Ectodermal cell (in vitro differentiated cells): ENCODE results near the gene PLCB4.

ENCODE experiments used
- H3K27ac ChIP-seq: 2 replicates; pipeline ENCODE4 v1.7.0; 2013; ENCODE audit warnings: mild to moderate bottlenecking, low read depth, low read length; ENCODE audit not compliant: insufficient read depth, poor library complexity, severe bottlenecking
- H3K27me3 ChIP-seq: 2 replicates; pipeline ENCODE4 v1.7.0; 2013; ENCODE audit warnings: mild to moderate bottlenecking, low read length; ENCODE audit not compliant: insufficient read depth, control insufficient read depth, poor library complexity, severe bottlenecking
- H3K36me3 ChIP-seq: one replicate; pipeline ENCODE4 v1.7.0; 2013; ENCODE audit warnings: low read length; ENCODE audit not compliant: control insufficient read depth, insufficient read depth
- H3K4me1 ChIP-seq: one replicate; pipeline ENCODE4 v1.7.0; 2013; ENCODE audit warnings: low read length; ENCODE audit not compliant: control insufficient read depth, insufficient read depth
- H3K4me3 ChIP-seq: 2 replicates; pipeline ENCODE4 v1.7.0; 2013; ENCODE audit warnings: low read depth, low read length, control low read depth; ENCODE audit not compliant: insufficient read depth
- H3K9me3 ChIP-seq: 2 replicates; pipeline ENCODE4 v1.7.0; 2013; ENCODE audit warnings: mild to moderate bottlenecking, low read length, moderate library complexity; ENCODE audit not compliant: control insufficient read depth
- WGBS, 2 experiments: methylation state at CpG; one replicate each; pipeline ENCODE4 v1.1.7; 2013; ENCODE audit warnings: missing lambda C conversion rate in 2 of 2; 5-methylcytosine and 5-hydroxymethylcytosine counted together

PLCB4 gene

DNA sequence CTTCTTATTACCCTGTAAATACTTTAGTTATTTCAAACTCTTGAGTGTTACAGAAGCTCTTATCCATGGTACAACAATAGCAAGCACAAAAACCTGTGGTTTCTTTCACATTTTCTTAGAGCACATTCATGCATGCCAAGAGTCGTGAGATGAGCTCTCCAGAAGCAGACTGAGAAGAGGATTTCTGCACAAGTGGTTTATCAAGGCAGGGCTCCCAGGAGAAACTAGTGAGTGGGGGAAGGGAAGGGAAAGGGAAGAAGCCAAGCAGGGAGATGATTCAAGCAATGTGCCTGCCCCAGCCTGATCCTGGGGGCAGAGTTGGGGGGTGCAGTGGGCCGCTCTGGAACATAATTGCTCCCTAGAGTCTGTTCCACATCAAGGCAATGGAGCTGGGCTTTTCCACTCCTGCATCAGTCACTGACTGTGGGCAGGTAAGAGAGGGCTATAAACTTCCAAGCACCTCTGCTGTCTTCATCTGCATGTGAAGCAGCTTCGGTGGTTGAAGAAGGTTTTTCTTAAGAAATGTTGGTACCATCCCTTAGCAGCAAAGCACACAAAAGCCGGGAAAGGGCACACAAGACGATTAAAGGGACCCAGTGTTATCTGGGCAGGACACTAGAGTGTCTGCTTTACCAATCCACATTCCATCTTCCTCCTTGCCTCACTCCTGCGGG, 152.1 kb downstream of the PLCB4 start:
- H3K4me1 ChIP-seq = peaks cover 10% of the 10 kb centered on the region
- H3K9me3 ChIP-seq = no peaks in the 10 kb centered on the region
- H3K4me3 ChIP-seq = no peak overlapping the region
- 66 to 70% methylated on average over 6 of the region's 6 CpGs for WGBS, 2 experiments
- H3K27me3 ChIP-seq = no peaks in the 10 kb centered on the region
- H3K27ac ChIP-seq = no peak overlapping the region
- H3K36me3 ChIP-seq = no peaks in the 10 kb centered on the region

DNA sequence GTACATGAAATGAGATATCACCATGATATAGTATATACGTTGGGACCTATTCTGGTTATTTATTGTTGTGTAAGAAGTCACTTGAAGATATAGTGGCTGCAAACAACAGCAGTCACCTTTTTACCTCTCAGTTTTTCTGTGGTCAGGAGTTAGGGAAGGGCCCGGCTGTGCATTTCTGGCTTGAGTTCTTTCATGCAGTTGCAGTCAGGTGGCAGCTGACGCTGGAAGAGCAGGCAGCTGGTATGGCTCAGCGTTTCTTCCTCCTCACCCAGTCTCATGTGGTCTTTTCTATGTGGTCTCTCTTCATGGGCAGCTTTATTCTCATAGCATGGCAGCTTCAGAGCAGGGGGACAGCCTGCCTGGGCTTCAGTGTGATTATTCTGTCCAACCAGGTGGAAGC, 154.4 kb downstream of the PLCB4 start:
- Histone ChIP-seq H3K9me3 (no peaks in the 10 kb centered on the region), H3K4me3 (no peak overlapping the region), H3K27me3 (no peaks in the 10 kb centered on the region), H3K36me3 (no peaks in the 10 kb centered on the region), H3K27ac (no peak overlapping the region), H3K4me1 (peaks cover 10% of the 10 kb centered on the region)
- 95 to 96% methylated on average over 4 of the region's 4 CpGs for WGBS, 2 experiments

DNA sequence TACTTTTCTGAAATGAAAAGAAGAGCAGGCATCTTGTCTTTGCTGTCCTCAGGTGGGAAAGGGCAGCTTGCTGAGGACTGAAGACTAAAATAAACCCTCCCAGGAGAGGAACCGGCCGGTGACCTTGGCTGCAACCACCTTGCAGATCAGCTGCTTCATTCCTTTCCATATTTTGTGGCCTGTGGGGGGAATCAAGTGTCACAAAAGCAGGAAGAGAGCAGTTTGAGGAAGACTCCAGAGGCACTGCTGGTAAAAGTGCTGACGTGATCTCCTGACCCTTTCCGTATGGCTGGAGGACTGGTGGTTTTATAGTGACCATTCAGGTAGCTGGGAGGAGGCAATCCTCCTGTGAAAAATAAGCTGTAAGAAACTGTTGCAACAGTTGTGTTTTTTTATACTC, 157.0 kb downstream of the PLCB4 start:
- H3K27me3 ChIP-seq = no peaks in the 10 kb centered on the region
- H3K36me3 ChIP-seq = no peaks in the 10 kb centered on the region
- WGBS, 2 experiments = 93% methylated on average over 4 of the region's 4 CpGs
- no peak overlapping the region for H3K4me3 ChIP-seq
- H3K9me3 ChIP-seq = no peaks in the 10 kb centered on the region
- no peak overlapping the region for H3K27ac ChIP-seq
- peaks cover 5% of the 10 kb centered on the region for H3K4me1 ChIP-seq

DNA sequence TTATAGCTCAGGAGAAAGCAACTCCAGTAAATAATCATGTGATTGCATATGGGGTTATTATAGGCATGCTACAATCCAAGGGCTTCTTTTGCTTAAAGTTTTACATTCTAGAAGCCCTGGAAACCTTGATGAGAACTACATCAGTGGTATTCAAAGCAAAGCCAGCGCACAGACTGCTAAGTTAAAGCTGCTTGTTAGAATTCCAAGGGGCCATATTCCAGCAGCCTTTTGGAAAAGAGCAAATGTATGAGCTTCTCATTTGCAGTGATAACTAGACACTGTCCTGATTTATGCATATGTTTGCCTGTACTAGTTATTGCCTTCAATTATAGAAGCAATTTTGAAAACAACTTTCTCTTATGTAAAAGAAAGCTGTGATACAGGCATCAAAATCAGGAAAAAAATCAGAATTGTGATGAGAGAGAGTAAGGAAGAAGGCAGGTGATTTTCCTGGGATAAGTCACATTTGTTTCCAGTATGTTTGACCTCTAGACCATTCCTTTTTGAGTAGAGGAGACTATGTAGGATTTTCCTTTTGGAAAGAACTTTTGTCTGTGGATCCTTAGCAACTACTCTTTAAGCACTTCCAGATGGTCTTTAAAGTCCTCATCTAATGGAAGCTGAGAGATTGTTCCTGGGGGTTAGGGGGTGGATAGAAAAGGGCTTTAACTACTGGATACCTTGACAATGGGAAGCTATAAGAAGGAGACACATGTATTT, 159.2 kb downstream of the PLCB4 start:
- Histone ChIP-seq H3K4me3 (no peak overlapping the region), H3K9me3 (no peaks in the 10 kb centered on the region), H3K27me3 (no peaks in the 10 kb centered on the region), H3K27ac (no peak overlapping the region), H3K4me1 (no peaks in the 10 kb centered on the region), H3K36me3 (no peaks in the 10 kb centered on the region)
- 96 to 97% methylated on average over 1 of the region's 1 CpG for WGBS, 2 experiments

DNA sequence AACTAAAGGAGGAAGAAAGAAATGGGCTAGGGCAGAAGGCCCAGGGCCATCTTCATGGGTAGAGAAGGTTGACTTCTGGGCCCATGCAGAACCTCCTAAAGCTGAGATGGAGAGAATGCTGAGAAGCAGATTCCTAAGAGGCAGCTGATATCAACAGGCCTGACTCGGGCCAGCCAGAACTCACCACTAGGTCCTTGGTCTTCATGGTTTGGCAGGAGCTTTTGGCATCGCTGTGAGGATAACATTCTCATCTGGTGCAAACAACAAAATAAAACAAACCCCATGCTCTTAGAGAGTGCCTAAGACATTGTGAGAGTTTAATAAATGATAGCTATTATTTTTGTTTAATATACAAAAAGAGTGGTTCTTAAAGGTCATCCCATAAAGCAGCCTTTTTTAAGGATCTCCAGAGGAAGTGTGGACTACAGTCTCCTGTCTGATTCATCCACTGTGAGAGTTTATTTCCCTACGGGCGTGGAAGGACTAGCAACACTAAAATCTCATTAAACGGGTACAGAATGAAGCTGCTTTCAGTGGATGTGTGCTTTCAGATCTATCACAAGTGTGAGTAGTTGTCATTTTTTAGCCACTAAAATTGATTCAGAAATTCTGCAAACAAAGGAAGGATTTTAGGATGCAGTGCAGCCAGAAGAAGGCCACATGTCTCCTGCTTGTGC, 160.0 kb downstream of the PLCB4 start:
- 93 to 97% methylated on average over 5 of the region's 5 CpGs for WGBS, 2 experiments

DNA sequence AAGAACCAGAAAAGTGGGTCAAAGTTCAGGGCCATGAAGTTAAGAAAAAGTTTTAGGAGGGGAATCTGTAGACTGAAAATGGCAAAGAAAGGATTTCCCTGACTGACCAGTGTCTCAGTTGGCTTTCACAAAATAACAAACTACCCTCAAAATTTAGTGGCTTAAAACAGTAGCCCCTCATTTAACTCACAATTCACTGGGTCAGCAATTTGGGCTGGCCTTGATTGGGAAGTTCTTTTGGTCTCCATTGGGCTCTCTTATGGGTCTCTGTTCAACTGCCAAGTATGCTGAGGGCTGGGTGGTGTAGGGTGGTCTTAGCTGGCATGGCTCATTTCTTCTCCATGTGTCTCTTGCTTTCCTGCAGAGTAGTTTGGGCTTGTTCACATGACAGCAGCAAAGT, 161.5 kb downstream of the PLCB4 start:
- Histone ChIP-seq H3K9me3 (no peaks in the 10 kb centered on the region), H3K27ac (no peak overlapping the region), H3K4me1 (no peaks in the 10 kb centered on the region), H3K4me3 (no peak overlapping the region), H3K36me3 (peaks cover 2% of the 10 kb centered on the region), H3K27me3 (no peaks in the 10 kb centered on the region)

More for the DNA sequence above, 160.0 kb downstream of the PLCB4 start:
- Histone ChIP-seq H3K9me3 (no peaks in the 10 kb centered on the region), H3K4me1 (no peaks in the 10 kb centered on the region), H3K36me3 (no peaks in the 10 kb centered on the region), H3K4me3 (no peak overlapping the region), H3K27ac (no peak overlapping the region), H3K27me3 (no peaks in the 10 kb centered on the region)

DNA sequence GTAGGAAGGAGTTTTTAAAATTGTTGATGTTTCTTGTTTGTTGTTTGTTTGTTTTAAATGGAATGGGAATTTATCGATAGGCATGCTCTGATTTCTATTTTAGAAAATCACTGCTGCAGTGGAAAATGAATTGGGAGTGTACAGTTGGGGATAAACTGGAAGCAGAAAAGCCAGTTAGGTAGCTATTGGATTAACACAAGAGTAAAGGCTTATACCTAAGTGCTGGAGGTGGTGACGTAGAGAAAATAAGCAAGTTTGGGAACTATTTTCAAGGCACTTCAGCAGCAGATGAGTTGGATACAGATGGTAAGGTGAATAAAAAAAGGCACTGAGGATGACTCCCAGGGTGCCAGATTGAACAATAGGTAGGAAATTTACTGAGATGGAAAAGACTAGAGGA, 164.9 kb downstream of the PLCB4 start:
- Histone ChIP-seq H3K4me3 (no peak overlapping the region), H3K27me3 (no peaks in the 10 kb centered on the region), H3K9me3 (no peaks in the 10 kb centered on the region), H3K4me1 (no peaks in the 10 kb centered on the region), H3K36me3 (peaks cover 8% of the 10 kb centered on the region), H3K27ac (no peak overlapping the region)
- 94 to 96% methylated on average over 2 of the region's 2 CpGs for WGBS, 2 experiments

DNA sequence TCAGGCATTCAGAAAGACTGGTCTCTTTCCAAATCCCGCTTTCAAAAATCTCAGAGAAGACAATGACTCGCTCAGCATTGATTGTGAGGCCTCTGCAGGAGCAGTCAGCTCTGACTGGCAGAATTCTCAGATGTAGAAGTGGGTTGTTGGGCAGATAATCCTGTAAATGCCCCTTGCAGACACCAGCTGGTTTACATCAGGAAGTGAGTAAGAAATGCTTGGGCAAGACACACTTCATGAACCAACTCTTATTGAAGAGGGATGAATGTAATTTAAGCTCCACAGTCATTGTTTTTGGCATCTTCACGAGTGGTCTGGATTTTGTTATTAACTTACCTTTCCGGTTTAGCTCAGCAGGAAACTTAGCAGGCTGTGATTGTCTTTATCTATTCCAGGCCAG, 166.6 kb downstream of the PLCB4 start:
- Histone ChIP-seq H3K36me3 (peaks cover 8% of the 10 kb centered on the region), H3K4me3 (no peak overlapping the region), H3K27ac (no peak overlapping the region), H3K27me3 (no peaks in the 10 kb centered on the region), H3K9me3 (no peaks in the 10 kb centered on the region), H3K4me1 (peaks cover under 1% of the 10 kb centered on the region)
- 88 to 96% methylated on average over 4 of the region's 4 CpGs for WGBS, 2 experiments

DNA sequence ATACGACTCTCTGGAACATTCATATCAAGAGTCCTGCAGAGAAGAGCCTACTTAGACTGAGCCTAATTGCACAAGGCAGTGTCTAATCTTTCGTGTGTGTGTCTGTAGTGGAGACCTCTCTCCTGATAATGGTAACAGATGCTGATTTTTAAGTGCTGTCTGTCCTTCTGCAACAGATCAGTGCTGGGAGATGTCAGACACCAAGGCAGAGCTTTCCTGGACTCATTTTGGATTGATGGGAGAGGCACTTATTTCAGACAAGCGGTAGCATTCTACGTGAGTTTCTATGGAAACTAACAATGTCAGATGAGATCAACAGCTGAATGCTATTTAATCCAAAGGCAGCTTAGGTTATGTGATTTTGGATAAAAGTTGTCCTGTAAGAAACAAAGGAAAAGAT, 167.6 kb downstream of the PLCB4 start:
- H3K27ac ChIP-seq = no peak overlapping the region
- no peaks in the 10 kb centered on the region for H3K27me3 ChIP-seq
- peaks cover 4% of the 10 kb centered on the region for H3K4me1 ChIP-seq
- H3K4me3 ChIP-seq = no peak overlapping the region
- 95% methylated on average over 4 of the region's 4 CpGs for WGBS, 2 experiments
- H3K36me3 ChIP-seq = peaks cover 8% of the 10 kb centered on the region
- H3K9me3 ChIP-seq = no peaks in the 10 kb centered on the region

DNA sequence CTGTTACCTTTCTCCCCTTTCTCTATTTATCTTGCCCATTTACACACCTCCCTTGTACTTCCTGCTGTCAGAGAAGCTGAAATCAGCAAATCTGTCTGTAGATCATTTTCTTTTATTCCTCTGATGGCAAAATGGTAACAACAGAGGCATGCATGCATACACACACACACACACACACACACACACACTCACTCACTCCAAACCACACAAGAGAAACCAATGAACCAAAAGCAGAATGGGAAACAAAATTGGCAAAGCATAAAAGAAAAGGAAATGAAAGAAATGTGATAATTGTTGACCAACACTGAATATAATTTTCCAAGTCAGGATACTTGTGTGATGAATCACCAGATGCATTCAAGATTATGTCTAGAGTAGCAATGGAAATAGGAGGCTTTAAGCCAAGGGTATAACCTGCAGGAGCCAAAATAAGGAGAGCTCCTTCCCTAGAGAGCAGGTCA, 172.4 kb downstream of the PLCB4 start:
- Histone ChIP-seq H3K9me3 (no peaks in the 10 kb centered on the region), H3K27me3 (no peaks in the 10 kb centered on the region), H3K36me3 (no peaks in the 10 kb centered on the region), H3K27ac (no peak overlapping the region), H3K4me3 (no peak overlapping the region), H3K4me1 (peaks cover 4% of the 10 kb centered on the region)
